Stimulated activated CD4-positive, alpha-beta T cell treated with anti-CD3 and anti-CD28 coated beads, Interleukin-4, amount 100 ng/mL, for 48 hours (primary cell): ENCODE results near the gene SH2D3C.
"Not testable (repeated sequence)": the region's sequence is repeated elsewhere in the genome, so short reads cannot be mapped to it uniquely, and the experiment has no call there.

Source experiments
- DNase-seq, 2 donors: peaks; one replicate each; pipeline ENCODE4 v3.0.0-alpha.2; 2020; ENCODE audit warnings: low read depth in 2 of 2

SH2D3C gene

GRCh38 chr9:127763918-127764384 is 14.5 kb downstream of the SH2D3C start:
- no peak for DNase-seq

GRCh38 chr9:127762111-127762676 is 16.3 kb downstream of the SH2D3C start:
- no peak for DNase-seq

DNA sequence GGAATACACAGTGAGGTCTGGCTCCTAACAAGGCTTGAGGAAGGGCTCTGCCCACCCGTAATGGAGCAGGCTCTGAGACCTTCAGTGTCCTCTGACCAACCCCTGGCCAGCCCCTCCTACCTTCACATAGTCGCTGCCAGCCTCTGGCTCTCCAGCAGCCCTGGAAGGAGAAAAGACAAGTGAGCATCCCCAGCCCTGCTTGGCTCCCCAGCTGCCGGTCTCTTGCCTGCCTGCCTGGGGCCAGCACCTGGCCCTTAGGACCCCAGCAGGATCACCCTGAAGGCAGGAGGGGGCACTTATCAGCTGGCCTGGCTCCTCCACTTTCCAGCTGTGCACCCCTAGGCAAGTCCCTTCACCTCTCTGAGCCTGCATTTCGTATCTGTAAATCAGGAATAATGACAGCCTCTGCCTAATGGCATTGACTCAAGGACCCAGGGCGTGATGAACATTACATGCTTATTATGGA is 16.9 kb downstream of the SH2D3C start:
- no peak for DNase-seq

- DNase-seq: no peak
These were observed 17.4 kb downstream of the SH2D3C start for GRCh38 chr9:127761061-127761460.

GRCh38 chr9:127758843-127759242 is 19.6 kb downstream of the SH2D3C start:
- DNase-seq: no peak

- DNase-seq: not testable (repeated sequence)
These were observed 21.7 kb downstream of the SH2D3C start for GRCh38 chr9:127756776-127757175.

- no peak for DNase-seq
These were observed 22.2 kb downstream of the SH2D3C start for GRCh38 chr9:127756233-127756632.

DNA sequence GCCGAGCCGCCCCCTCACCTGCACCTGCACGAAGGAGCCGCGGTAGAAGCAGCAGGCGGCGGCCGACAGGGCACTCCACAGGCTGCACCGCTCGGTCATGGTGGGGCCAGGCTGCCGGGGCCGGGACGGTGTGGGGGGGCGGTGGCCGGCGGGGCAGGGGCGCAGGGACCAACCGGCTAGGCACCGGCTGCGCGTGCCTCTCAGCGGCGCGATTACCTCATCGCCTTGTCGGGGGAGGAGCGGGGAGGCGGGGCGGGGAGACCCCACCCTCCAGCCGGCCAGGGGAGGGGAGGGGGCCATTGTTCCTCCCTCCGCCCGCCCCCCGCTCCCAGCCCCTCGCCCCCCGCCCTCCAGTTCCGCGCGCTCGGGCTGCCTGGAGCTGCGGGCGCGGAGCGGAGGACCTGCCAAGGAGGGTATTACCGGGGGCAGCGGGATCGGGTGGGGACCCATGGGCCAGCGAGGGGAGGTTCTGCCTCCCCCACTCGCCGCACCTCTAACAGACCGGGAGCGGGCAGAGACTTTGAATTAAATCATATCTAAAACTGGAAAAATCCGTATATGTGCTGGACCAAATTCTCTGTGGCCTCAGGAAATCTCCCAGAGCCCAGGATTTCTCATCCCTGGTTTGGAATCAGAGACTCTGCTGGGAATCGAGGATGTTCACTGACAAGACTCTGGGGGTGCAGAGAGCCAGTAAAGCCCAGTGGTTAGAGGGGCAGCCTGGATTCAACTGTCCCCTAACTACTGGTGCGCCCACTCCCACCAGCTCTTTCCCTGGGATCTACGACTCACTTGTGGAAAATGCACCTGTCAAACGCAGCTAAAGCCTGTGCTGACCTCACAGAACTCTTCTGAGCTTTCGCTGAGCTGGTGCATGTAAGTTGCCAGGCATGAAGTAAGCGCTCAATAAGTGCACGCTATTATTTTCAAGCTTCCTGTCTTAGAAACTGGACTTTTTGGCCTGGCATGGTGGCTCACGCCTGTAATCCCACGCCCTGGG is 23.1 kb downstream of the SH2D3C start:
- no peak for DNase-seq

- no peak for DNase-seq
These were observed 24.1 kb downstream of the SH2D3C start for GRCh38 chr9:127754099-127755060.

GRCh38 chr9:127753622-127754021 is 24.8 kb downstream of the SH2D3C start:
- DNase-seq: no peak

GRCh38 chr9:127753148-127753547 is 25.3 kb downstream of the SH2D3C start:
- no peak for DNase-seq

GRCh38 chr9:127751269-127752054 is 27.0 kb downstream of the SH2D3C start:
- DNase-seq: no peak

GRCh38 chr9:127749090-127749787 is 29.2 kb downstream of the SH2D3C start:
- DNase-seq: no peak

GRCh38 chr9:127746959-127747569 is 31.4 kb downstream of the SH2D3C start:
- no peak for DNase-seq

DNA sequence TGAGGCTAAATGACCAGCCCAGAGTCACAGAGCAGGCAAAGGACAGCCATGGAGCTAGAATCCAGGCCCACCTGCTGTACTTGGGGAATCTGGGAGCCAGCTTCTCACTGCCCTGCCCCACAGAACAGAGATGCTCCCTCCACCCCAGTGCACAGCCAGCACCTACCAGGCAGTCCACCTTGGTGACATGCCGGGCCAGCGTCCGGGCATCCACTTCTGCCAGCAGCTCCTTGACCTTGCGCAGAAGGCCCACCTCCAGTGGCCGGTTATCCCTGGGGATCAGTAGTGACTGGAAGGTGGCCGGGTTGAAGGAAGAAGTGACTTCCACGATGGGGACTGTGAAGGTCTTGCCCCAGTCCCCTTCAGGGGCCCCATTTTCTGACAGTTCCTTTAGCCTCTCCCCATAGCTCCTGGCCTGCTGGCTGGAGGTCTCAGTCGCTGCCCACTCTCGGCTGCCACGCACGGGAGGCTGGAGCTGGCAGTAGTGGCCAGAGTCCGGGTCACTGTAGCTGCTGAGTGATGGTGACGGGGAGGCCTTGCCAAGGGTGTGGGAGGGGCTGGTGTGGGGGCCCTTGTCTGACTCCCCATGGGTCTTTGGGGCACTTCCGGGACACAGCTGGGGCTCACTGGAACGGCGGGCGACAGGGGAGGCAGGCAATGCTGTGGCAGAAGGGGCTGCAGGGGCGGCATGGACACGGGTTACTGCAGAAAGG is 33.9 kb downstream of the SH2D3C start:
- DNase-seq: no peak

DNA sequence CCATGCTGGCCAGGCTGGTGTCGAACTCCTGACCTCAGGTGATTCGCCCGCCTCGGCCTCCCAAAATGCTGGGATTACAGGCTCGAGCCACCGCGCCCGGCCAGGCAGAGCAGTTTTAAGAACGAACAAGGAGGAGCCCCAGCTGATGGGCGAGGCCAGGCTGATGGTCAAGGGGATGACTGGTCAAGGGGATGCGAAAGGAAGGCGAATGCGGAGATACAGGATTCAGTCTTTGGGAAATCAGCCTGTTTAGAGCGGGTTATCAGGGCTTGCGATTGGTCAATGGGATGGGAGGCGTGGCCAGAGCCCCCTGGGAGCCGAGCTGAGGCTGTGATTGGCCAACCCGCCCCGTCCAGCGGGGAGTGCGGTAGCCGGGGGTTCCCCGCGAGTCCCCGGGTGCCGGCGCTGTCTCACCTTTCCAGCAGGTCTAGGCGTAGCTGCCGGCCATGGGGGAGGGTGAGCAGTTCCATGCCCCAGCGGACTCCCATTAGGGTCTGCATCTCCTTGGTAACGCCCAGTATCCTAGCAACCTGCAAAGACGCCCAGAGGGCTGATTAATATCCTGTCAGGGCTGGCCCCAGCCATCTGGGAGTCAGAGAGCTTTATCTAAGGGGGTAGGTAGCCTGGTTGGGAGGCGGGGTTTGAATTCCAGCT is 35.9 kb downstream of the SH2D3C start:
- no peak for DNase-seq

- DNase-seq: no peak
These were observed 36.5 kb downstream of the SH2D3C start for GRCh38 chr9:127741831-127742434.
